ENCODE results near the gene SMIM36.

SMIM36 gene

GRCh38 chr17:55402374-55402773 is 108.9 kb downstream of the SMIM36 start:
- TF ChIP-seq CTCF (IDR thresholded peaks at IDR 0.05; ENCODE audit: insufficient read depth, low read depth, low read length, missing control alignments): no peak
- no peak for DNase-seq (ENCODE audit: low read depth)
- no peak overlapping the region for H3K4me3 ChIP-seq (ENCODE audit: low read depth, low read length)

All from GM12865 (cell line).